IPS DF 6.9 (cell line): ENCODE data around the gene ZFX.

Experiments
- DNase-seq: peaks from one replicate; pipeline ENCODE4 v3.0.0-alpha.2; 2013; ENCODE audit warnings: low read depth, low spot score
- H3K27ac ChIP-seq: one replicate; pipeline ENCODE4 v1.5.1; 2013; ENCODE audit warnings: low read length, control low read depth
- H3K27me3 ChIP-seq: 2 replicates; pipeline ENCODE4 v1.6.1; 2013; ENCODE audit warnings: mild to moderate bottlenecking, low read length; ENCODE audit not compliant: control insufficient read depth, insufficient read depth
- H3K36me3 ChIP-seq: 2 replicates; pipeline ENCODE4 v1.6.1; 2013; ENCODE audit warnings: low read length; ENCODE audit not compliant: control insufficient read depth, insufficient read depth
- H3K4me1 ChIP-seq: 2 replicates; pipeline ENCODE4 v1.6.1; 2013; ENCODE audit warnings: low read length; ENCODE audit not compliant: control insufficient read depth, insufficient read depth
- H3K4me3 ChIP-seq: 2 replicates; pipeline ENCODE4 v1.5.1; 2013; ENCODE audit warnings: mild to moderate bottlenecking, low read length
- H3K9me3 ChIP-seq: 2 replicates; pipeline ENCODE4 v1.6.1; 2013; ENCODE audit warnings: low read length, inconsistent platforms; ENCODE audit not compliant: control insufficient read depth, insufficient read depth
- whole genome bisulfite sequencing: extraction: QIAGEN DNeasy Blood & Tissue Kit; methylation state at CpG from one replicate; pipeline ENCODE4 v1.1.7; 2013; ENCODE audit warnings: mixed read lengths, missing lambda C conversion rate; ENCODE audit not compliant: insufficient read length, insufficient coverage; 5-methylcytosine and 5-hydroxymethylcytosine counted together

The ZFX gene

DNA sequence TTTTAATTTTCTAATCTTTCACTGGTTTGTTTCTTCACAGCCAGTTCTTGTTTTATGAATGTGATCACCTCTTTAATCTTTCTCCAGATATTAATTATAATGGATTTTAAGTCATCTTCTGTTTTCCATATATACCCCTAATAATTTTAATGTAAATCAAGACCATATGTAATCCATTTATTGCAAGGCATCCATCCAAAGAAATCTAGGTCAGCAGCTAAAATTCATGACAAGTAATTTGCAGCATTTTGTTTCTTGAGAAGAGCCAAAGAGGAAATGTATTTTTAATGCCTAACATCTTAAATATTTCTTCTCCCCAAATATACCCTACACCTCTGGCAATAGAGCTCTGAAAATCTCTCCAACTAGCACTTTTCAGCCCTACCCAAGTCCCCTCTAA is 83.3 kb downstream of the ZFX start:
- Histone ChIP-seq H3K36me3 (no peaks in the 10 kb centered on the region), H3K4me3 (no peak overlapping the region), H3K4me1 (no peaks in the 10 kb centered on the region)

GRCh38 chrX:24235084-24235710 is 85.7 kb downstream of the ZFX start:
- no peak overlapping the region for H3K27ac ChIP-seq
- no peaks in the 10 kb centered on the region for H3K36me3 ChIP-seq
- H3K27me3 ChIP-seq = no peaks in the 10 kb centered on the region
- no peak overlapping the region for H3K4me3 ChIP-seq
- no peaks in the 10 kb centered on the region for H3K4me1 ChIP-seq
- no peaks in the 10 kb centered on the region for H3K9me3 ChIP-seq
- DNase-seq = no peak
- no CpG with 5 or more reads among the region's 2 CpGs for WGBS

More for the DNA sequence above, 83.3 kb downstream of the ZFX start:
- no peaks in the 10 kb centered on the region for H3K9me3 ChIP-seq
- H3K27ac ChIP-seq = no peak overlapping the region
- no peak for DNase-seq
- H3K27me3 ChIP-seq = no peaks in the 10 kb centered on the region

GRCh38 chrX:24241822-24242648 is 92.5 kb downstream of the ZFX start:
- no peaks in the 10 kb centered on the region for H3K9me3 ChIP-seq
- H3K27me3 ChIP-seq = no peaks in the 10 kb centered on the region
- H3K27ac ChIP-seq = no peak overlapping the region
- DNase-seq = no peak
- no CpG with 5 or more reads among the region's 13 CpGs for WGBS
- H3K36me3 ChIP-seq = no peaks in the 10 kb centered on the region
- H3K4me1 ChIP-seq = no peaks in the 10 kb centered on the region; the same call in 1 of the 2 replicates
- H3K4me3 ChIP-seq = no peak overlapping the region

DNA sequence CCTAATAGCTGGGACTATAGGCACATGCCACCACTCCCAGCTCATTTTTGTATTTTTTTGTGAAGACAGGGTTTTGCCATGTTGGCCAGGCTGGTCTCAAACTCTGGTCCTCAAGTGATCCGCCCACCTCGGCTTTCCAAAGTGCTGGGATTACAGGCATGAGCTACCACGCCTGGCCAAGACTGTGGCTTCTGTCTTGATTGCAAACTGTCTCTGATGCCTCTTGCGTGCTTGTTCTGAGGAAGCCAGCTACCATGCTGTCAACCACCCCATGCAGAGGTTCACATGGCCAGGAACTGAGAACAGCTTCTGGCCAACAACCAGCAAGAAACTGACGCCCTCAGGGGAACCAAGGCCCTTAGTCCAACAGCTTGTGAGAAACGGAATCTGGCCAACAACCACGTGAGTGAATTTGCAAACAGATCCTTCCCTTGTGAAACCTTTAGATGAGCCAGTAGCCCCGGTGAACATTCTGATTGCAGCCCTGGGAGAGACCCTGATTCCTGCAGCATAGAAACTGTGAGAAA is 93.2 kb downstream of the ZFX start:
- no peaks in the 10 kb centered on the region for H3K36me3 ChIP-seq
- DNase-seq = no peak
- no peak overlapping the region for H3K4me3 ChIP-seq
- H3K27me3 ChIP-seq = no peaks in the 10 kb centered on the region
- no peaks in the 10 kb centered on the region; the same call in 1 of the 2 replicates for H3K4me1 ChIP-seq
- no peak overlapping the region for H3K27ac ChIP-seq
- no peaks in the 10 kb centered on the region for H3K9me3 ChIP-seq
- no CpG with 5 or more reads among the region's 8 CpGs for WGBS

DNA sequence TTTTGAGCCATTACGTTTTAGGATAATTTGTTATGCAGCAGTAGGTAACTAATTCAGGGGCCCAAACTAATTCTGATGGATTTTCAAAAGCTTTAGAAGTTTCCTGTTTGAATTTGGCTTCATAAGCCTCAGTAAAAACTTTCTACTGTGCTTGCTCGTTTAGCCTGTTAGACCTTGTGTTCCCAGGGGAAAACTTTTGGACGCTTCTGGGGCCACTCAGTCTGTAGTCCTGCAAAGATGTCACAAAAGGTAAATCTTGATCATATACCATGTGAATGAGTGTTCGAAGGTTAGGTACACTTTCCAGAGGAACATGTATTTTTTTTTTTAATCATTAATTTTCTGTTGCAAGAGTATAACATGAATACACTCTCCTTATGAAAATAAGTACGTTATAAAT is 93.7 kb downstream of the ZFX start:
- no peak overlapping the region for H3K4me3 ChIP-seq
- no peak for DNase-seq
- H3K9me3 ChIP-seq = no peaks in the 10 kb centered on the region
- no peaks in the 10 kb centered on the region for H3K27me3 ChIP-seq
- no peak overlapping the region for H3K27ac ChIP-seq
- WGBS = no CpG with 5 or more reads among the region's 5 CpGs
- H3K4me1 ChIP-seq = no peaks in the 10 kb centered on the region; the same call in 1 of the 2 replicates
- H3K36me3 ChIP-seq = no peaks in the 10 kb centered on the region

DNA sequence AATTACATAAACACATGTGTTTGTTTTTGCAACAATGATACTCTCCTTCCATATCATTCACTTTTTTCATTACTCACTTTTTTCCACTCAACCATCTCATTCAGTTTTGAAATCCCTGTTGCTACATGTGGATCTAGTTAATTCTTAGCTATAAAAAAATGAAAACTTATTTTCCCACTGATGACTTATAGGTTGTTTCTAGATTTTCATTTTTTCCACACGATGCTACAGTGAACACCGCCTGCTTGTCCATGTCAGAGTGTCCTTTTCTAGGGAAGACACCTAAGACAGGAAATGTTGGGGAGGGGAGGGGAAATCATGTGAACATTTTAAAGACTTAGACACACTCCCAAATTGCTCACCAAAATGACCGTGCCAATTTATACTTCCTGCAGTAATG is 94.2 kb downstream of the ZFX start:
- Histone ChIP-seq H3K4me3 (no peak overlapping the region), H3K27ac (no peak overlapping the region)
- no CpG with 5 or more reads among the region's 3 CpGs for WGBS

DNA sequence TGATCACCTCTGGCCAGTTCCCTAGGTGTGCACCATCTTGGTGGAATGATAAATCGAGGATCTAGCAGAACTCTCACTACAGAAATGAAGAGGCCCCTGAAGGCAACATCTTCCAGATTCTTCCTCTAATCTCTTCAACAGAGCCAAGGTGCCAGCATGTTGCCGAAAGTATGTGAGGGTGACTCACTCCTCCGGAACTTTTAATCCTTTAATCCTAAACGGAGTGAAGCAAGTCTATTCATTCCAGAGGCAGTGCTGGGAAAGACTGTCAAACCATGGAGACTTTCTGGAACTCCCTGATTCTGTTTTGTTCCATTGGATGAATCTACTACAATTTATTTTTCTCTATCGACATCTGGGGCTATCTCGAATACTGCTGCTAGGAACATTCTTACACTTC is 95.7 kb downstream of the ZFX start:
- Histone ChIP-seq H3K4me3 (no peak overlapping the region), H3K27me3 (no peaks in the 10 kb centered on the region), H3K36me3 (no peaks in the 10 kb centered on the region), H3K4me1 (no peaks in the 10 kb centered on the region; the same call in 1 of the 2 replicates), H3K27ac (no peak overlapping the region), H3K9me3 (no peaks in the 10 kb centered on the region)
- DNase-seq = no peak
- WGBS = no CpG with 5 or more reads among the region's 6 CpGs

More for the DNA sequence above, 94.2 kb downstream of the ZFX start:
- DNase-seq = no peak
- no peaks in the 10 kb centered on the region; the same call in 1 of the 2 replicates for H3K4me1 ChIP-seq
- H3K9me3 ChIP-seq = no peaks in the 10 kb centered on the region
- no peaks in the 10 kb centered on the region for H3K27me3 ChIP-seq
- H3K36me3 ChIP-seq = no peaks in the 10 kb centered on the region

DNA sequence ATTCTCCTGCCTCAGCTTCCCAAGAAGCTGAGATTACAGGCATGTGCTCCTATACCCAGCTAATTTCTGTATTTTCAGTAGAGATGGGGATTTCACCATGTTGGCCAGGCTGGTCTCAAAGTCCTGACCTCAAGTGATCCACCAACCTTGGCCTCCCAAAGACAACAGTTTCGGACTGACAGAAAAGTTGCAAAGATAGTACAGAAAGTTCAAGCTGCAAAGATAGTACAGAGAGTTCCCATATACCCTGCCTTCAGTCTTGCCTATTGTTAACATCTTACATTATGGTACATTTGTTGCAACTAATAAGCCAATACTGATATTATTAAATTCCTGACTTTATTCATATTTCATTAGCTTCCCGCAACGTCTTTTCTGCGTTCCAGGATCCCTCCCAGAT is 98.5 kb downstream of the ZFX start:
- no peaks in the 10 kb centered on the region; the same call in 1 of the 2 replicates for H3K4me1 ChIP-seq
- no peak overlapping the region for H3K27ac ChIP-seq
- WGBS = no CpG with 5 or more reads among the region's 4 CpGs
- H3K27me3 ChIP-seq = no peaks in the 10 kb centered on the region
- H3K36me3 ChIP-seq = no peaks in the 10 kb centered on the region
- H3K9me3 ChIP-seq = no peaks in the 10 kb centered on the region
- no peak for DNase-seq
- H3K4me3 ChIP-seq = no peak overlapping the region

- WGBS = no CpG with 5 or more reads among the region's 3 CpGs
- H3K9me3 ChIP-seq = no peaks in the 10 kb centered on the region
- H3K4me3 ChIP-seq = no peak overlapping the region
- no peak for DNase-seq
- no peak overlapping the region for H3K27ac ChIP-seq
- no peaks in the 10 kb centered on the region for H3K36me3 ChIP-seq
- no peaks in the 10 kb centered on the region for H3K4me1 ChIP-seq
- H3K27me3 ChIP-seq = no peaks in the 10 kb centered on the region
These were observed 103.5 kb downstream of the ZFX start for GRCh38 chrX:24253030-24253429.

DNA sequence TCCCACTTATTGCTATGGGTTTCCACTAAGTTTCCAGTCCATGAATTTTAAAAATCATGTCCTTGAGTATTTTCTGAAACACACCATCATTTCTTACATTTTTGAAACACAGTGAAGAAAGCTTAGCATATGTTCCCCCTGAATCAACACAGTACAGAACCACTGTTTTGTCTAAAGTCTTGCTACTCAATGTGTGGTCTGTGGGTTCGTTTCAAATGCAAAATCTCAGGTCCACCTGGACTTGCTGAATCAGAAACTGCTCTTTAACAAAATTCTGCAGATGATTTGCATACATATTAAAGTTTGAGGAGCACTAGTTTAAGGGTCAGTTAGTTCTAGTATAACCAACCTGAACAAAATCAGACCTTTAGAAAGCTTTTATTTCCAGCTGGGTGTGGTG is 103.9 kb downstream of the ZFX start:
- no peaks in the 10 kb centered on the region for H3K36me3 ChIP-seq
- H3K4me1 ChIP-seq = no peaks in the 10 kb centered on the region
- H3K27me3 ChIP-seq = no peaks in the 10 kb centered on the region
- DNase-seq = no peak
- no peak overlapping the region for H3K27ac ChIP-seq
- H3K4me3 ChIP-seq = no peak overlapping the region
- no CpG with 5 or more reads among the region's 1 CpG for WGBS
- H3K9me3 ChIP-seq = no peaks in the 10 kb centered on the region
